ENCODE data around the gene KCNQ1.

- no peak for TF ChIP-seq POLR2AphosphoS5 (IDR thresholded peaks at IDR 0.05; ENCODE audit: insufficient read depth in 1 of 2, low read depth in 1 of 2)
- TF ChIP-seq POLR2A (IDR thresholded peaks at IDR 0.05), result no peak
- TF ChIP-seq CTCF (IDR thresholded peaks at IDR 0.05), result no peak
Measured at GRCh38 chr11:2714871-2715270, 270.1 kb downstream of the KCNQ1 start.
